D341Med (cell line): ENCODE data around the gene CLCA4.

Experiments
- DNase-seq: peaks from one replicate; pipeline ENCODE4 v3.0.0; 2012; ENCODE audit warnings: low spot score

CLCA4 gene

DNA sequence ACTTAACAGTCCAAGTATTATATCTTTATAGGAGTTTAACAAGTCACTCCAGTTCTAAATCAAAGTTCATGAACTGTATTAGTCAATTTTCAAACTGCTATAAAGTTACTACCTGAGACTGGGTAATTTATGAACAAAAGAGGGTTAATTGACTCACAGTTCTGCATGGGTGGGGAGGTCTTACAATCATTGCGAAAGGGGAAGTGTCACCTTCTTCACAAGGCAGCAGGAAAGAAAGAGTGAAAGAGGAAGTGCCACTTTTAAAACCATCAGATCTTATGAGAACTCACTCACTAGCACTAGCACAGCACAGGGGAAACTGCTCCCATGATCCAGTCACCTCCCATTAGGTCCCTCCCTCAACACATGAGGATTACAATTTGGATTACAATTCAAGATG, 70.0 kb downstream of the CLCA4 start:
- no peak for DNase-seq

DNA sequence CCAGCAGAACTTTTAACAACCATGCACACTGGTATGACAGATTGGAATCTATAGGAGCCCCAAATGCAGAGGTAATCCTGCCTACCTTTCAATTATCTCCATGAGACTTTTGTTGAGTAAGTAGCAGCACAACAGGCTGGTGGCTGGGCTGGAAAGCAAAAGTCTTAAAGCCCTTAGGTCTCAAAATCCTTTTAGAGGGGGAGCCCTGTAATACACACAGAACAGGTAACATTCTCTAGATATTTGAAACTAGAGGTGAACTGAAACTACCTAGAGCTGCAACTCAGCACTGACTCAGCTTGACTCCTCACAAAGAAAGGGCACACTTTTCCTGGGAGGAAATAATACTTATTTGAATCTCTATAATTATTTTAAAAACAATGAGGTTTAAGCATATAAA, 71.5 kb downstream of the CLCA4 start:
- DNase-seq = no peak

DNA sequence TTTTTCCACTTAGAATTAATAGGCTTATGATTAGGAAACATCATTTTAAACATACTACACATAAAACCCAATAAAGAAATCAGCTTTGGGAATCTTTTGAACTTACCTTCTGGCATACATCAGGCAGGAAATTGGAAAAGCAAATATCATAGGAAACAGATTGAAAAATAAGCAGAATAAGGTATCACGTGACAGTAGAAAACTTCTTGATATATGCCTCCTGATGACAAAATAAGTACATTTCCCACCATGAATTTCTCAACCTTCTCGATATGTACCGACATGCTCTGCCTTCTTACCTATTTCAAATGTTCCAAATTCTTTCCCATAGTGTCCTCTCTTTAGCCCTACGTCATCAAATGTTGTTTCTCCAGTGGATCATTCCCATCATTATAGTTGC, 72.4 kb downstream of the CLCA4 start:
- no peak for DNase-seq

DNA sequence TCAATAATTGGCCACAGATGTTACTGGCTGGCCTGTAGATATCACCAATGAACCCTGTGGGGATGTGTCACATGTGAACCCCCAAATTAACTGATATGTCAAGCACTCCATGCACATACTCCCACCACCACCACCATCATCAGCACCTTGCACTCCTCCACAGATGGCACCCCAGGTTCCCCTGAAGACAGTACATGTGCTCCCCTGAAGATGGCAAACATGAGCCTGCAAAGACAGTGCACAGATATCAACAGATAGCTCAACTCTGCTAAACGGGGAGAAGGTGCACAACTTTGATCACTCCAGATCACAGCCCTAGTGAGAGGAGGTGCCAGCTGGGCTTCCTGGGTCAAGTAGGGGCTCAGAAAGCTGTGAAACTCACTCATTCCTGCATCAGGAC, 74.4 kb downstream of the CLCA4 start:
- DNase-seq = peak; percentile 16
